ENCODE data around the gene DPF3.

DPF3 gene

DNA sequence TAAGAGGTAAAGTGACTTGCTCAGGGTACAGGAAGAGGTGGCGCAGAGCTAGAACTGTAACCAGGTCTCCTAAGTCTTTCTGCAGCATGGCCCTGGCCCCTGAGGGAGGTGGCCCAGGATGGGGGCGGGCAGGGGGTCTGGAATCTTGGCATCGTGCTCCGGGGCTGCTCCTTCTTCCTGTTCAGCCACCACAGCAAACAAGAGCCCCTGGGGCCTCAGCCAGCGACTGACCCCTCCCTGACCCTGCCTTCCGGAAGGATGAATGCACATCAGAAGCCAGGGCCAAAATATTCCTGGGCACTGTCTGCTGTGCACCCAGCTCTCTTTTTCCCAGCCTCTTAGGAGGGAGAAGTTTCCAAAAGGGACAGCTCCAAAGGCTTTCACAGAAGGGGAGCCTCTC lies 242.8 kb downstream of the DPF3 start:
- TF ChIP-seq EP300 (IDR thresholded peaks at IDR 0.05; ENCODE audit: borderline replicate concordance), result peak; percentile 67
- peak; percentile 69 for TF ChIP-seq NFIC (IDR thresholded peaks at IDR 0.05)
- TF ChIP-seq, protein P1, sequence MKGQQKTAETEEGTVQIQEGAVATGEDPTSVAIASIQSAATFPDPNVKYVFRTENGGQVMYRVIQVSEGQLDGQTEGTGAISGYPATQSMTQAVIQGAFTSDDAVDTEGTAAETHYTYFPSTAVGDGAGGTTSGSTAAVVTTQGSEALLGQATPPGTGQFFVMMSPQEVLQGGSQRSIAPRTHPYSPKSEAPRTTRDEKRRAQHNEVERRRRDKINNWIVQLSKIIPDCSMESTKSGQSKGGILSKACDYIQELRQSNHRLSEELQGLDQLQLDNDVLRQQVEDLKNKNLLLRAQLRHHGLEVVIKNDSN (IDR thresholded peaks at IDR 0.05), result no peak
- TF ChIP-seq TCF12 (IDR thresholded peaks at IDR 0.05; ENCODE audit: low read depth), result peak; percentile 51; the same call in 1 of the 2 replicates
- TF ChIP-seq FOXM1 (IDR thresholded peaks at IDR 0.05; ENCODE audit: borderline replicate concordance, low read depth), result no peak
- no peak for TF ChIP-seq CREB1 (IDR thresholded peaks at IDR 0.05; ENCODE audit: low read depth)
- TF ChIP-seq, protein P2, sequence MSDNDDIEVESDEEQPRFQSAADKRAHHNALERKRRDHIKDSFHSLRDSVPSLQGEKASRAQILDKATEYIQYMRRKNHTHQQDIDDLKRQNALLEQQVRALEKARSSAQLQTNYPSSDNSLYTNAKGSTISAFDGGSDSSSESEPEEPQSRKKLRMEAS (IDR thresholded peaks at IDR 0.05), result no peak

DNA sequence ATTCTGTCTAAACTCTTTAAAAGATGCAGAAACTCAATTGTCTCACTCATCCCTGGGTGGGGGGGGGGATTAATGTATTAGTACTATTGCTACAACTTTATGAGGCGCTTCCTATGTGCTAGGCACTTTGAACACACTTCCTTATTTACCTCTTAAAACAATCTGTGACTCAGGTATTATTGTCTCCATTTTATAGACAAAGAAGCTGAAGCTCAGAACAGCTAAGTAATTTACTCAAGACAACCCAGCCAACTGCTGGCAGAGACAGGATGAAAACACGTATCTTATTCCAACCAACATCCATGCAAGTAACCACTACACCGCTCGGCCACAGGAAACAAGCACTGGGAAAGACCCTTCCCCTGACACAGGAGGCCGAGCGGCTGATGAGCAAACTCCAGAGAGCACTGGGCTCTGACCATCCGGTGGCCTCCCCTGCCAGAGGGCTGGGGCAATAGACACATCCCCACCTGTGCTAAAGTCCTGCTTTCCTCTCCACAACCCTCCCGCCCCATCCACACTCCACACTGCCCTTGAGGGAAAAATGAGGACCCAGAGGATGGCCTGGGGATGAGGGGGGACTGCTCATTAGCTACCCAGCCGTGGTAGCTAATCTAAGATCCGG lies 244.2 kb downstream of the DPF3 start:
- TF ChIP-seq TEAD4 (IDR thresholded peaks at IDR 0.05) (no peak), CREB1 (IDR thresholded peaks at IDR 0.05; ENCODE audit: low read depth) (no peak), EGR1 (IDR thresholded peaks at IDR 0.05) (no peak), FOXM1 (IDR thresholded peaks at IDR 0.05; ENCODE audit: borderline replicate concordance, low read depth) (no peak), TAF1 (IDR thresholded peaks at IDR 0.05; ENCODE audit: low read depth) (no peak), EP300 (IDR thresholded peaks at IDR 0.05; ENCODE audit: borderline replicate concordance) (no peak), CEBPB (IDR thresholded peaks at IDR 0.05) (no peak)
- TF ChIP-seq, protein P2 (IDR thresholded peaks at IDR 0.05), result no peak

DNA sequence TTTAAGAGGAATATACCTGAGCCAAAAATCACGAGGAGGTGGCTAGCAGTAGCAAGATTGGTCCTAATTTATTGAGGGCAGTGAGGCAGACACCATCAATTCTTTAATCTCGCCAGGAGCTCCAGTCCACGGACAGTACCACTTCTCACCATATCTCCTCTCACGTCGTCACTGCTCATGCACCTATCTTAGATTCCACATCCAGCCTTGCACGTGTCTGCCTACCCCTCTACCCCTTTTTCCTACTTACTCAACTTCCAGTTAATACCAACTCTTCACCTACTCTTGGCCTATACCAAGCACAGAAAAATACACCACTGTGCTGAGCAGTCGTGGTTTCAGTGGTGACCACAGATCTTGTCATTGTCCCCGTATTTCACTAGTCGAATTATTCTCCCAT lies 246.1 kb downstream of the DPF3 start:
- no peak for TF ChIP-seq CEBPB (IDR thresholded peaks at IDR 0.05)
- no peak for TF ChIP-seq CREB1 (IDR thresholded peaks at IDR 0.05; ENCODE audit: low read depth)
- no peak for TF ChIP-seq NFIC (IDR thresholded peaks at IDR 0.05)
- TF ChIP-seq EP300 (IDR thresholded peaks at IDR 0.05; ENCODE audit: borderline replicate concordance), result no peak
- TF ChIP-seq ZBTB7A (IDR thresholded peaks at IDR 0.05; ENCODE audit: low read depth), result no peak
- TF ChIP-seq, protein P2 (IDR thresholded peaks at IDR 0.05), result no peak
- TF ChIP-seq TCF12 (IDR thresholded peaks at IDR 0.05; ENCODE audit: low read depth), result no peak
- no peak for TF ChIP-seq YY1 (IDR thresholded peaks at IDR 0.05; ENCODE audit: low read depth)
- TF ChIP-seq, protein P1 (IDR thresholded peaks at IDR 0.05), result no peak
- TF ChIP-seq, protein P3, sequence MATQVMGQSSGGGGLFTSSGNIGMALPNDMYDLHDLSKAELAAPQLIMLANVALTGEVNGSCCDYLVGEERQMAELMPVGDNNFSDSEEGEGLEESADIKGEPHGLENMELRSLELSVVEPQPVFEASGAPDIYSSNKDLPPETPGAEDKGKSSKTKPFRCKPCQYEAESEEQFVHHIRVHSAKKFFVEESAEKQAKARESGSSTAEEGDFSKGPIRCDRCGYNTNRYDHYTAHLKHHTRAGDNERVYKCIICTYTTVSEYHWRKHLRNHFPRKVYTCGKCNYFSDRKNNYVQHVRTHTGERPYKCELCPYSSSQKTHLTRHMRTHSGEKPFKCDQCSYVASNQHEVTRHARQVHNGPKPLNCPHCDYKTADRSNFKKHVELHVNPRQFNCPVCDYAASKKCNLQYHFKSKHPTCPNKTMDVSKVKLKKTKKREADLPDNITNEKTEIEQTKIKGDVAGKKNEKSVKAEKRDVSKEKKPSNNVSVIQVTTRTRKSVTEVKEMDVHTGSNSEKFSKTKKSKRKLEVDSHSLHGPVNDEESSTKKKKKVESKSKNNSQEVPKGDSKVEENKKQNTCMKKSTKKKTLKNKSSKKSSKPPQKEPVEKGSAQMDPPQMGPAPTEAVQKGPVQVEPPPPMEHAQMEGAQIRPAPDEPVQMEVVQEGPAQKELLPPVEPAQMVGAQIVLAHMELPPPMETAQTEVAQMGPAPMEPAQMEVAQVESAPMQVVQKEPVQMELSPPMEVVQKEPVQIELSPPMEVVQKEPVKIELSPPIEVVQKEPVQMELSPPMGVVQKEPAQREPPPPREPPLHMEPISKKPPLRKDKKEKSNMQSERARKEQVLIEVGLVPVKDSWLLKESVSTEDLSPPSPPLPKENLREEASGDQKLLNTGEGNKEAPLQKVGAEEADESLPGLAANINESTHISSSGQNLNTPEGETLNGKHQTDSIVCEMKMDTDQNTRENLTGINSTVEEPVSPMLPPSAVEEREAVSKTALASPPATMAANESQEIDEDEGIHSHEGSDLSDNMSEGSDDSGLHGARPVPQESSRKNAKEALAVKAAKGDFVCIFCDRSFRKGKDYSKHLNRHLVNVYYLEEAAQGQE (IDR thresholded peaks at IDR 0.05; ENCODE audit: low read depth), result no peak
- TF ChIP-seq RAD21 (IDR thresholded peaks at IDR 0.05; ENCODE audit: low read depth), result no peak
- TF ChIP-seq TAF1 (IDR thresholded peaks at IDR 0.05; ENCODE audit: low read depth), result no peak
- no peak for TF ChIP-seq FOXM1 (IDR thresholded peaks at IDR 0.05; ENCODE audit: borderline replicate concordance, low read depth)
- no peak for TF ChIP-seq TEAD4 (IDR thresholded peaks at IDR 0.05)
- TF ChIP-seq EGR1 (IDR thresholded peaks at IDR 0.05), result no peak

DNA sequence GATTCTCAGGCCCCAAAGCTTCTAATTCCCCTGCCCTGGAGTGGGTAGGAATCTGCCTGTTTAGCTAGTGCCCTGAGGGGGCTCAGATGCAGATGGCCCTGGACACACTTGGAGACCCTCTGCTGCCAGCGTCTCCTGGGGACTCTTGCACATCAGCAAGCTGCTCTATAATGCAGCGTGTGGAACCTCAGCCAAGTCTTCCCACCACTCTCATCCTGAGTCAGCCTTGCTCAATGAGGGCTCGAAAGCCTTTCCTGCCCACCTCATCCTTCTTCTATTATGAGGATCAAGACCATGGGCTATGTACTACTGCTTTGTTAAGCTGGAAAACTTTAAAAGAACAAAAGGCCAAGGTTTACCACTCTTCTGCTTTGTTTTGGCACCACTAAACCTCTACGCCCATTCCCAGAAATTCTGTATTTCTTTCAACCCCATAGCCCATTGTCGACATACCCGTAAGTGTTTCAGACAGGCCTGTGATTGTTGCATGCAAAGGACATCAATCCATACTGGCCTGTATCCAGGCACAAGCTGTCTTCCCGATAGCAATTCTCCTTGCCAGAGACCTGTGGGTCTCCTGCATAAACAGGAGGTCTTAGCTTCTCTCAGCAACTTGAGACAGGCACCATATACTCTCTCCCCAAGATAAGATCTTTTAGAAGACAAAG lies 246.9 kb downstream of the DPF3 start:
- TF ChIP-seq EGR1 (IDR thresholded peaks at IDR 0.05) (no peak), TAF1 (IDR thresholded peaks at IDR 0.05; ENCODE audit: low read depth) (no peak), EP300 (IDR thresholded peaks at IDR 0.05; ENCODE audit: borderline replicate concordance) (no peak), CEBPB (IDR thresholded peaks at IDR 0.05) (no peak), YY1 (IDR thresholded peaks at IDR 0.05; ENCODE audit: low read depth) (no peak), FOXM1 (IDR thresholded peaks at IDR 0.05; ENCODE audit: borderline replicate concordance, low read depth) (no peak), RAD21 (IDR thresholded peaks at IDR 0.05; ENCODE audit: low read depth) (no peak), CREB1 (IDR thresholded peaks at IDR 0.05; ENCODE audit: low read depth) (no peak)
- TF ChIP-seq, protein P1 (IDR thresholded peaks at IDR 0.05), result no peak

DNA sequence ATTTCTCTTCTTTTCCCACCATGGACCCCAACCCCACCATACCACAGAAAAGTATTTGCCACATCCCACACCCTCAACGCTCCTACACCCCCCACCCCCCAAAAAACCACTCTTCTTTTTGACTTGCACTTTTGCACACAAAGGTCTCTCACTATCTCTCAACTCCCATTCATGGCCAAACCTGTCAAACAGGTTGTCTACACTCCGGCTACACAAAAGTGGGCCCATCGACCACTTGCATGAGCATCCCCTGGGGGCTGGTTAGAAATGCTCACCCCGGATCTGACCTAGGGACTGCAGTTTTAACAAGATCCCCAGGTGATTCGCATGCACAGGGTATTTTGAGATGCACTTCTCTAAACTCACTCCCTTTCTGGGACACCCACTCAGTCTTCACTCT lies 248.2 kb downstream of the DPF3 start:
- TF ChIP-seq RAD21 (IDR thresholded peaks at IDR 0.05; ENCODE audit: low read depth) (no peak), EGR1 (IDR thresholded peaks at IDR 0.05) (no peak), CREB1 (IDR thresholded peaks at IDR 0.05; ENCODE audit: low read depth) (no peak), TCF12 (IDR thresholded peaks at IDR 0.05; ENCODE audit: low read depth) (no peak), TEAD4 (IDR thresholded peaks at IDR 0.05) (no peak), CEBPB (IDR thresholded peaks at IDR 0.05) (no peak)
- TF ChIP-seq, protein P1 (IDR thresholded peaks at IDR 0.05), result no peak
